Keratinocyte (primary cell): ENCODE results near the gene PARVA. TPM values are rescaled to one million over a fixed set of nuclear protein-coding genes. Genes with fewer than 3 reads are reported as not detected.

Source experiments
- DNase-seq: peaks from one replicate; pipeline ENCODE4 v3.0.0-alpha.2; 2011; ENCODE audit warnings: low read depth, missing footprints, low spot score
- FAIRE-seq: peaks from 2 replicates; lab custom pipeline; 2011; peaks lifted over from hg19 to GRCh38; lab: Jason Lieb, UNC
- H2AFZ ChIP-seq: 2 replicates; pipeline ENCODE4 v1.6.0; 2012; ENCODE audit warnings: low read length, control low read depth, inconsistent platforms; ENCODE audit not compliant: control insufficient read depth
- H3K27ac ChIP-seq: 2 replicates; pipeline ENCODE4 v1.5.1; 2011; ENCODE audit warnings: low read length; ENCODE audit not compliant: control insufficient read depth, insufficient read depth
- H3K27me3 ChIP-seq: 3 replicates; pipeline ENCODE4 v1.6.0; 2011; ENCODE audit warnings: low read length; ENCODE audit not compliant: control insufficient read depth, insufficient read depth; ENCODE audit errors: extremely low read depth
- H3K36me3 ChIP-seq, 2 experiments: 2 replicates in 1 of 2; 3 replicates in 1 of 2; pipeline ENCODE4 v1.5.1; 2011; ENCODE audit warnings: low read length in 2 of 2, mild to moderate bottlenecking in 1 of 2; ENCODE audit not compliant: control insufficient read depth in 2 of 2, insufficient read depth in 2 of 2; ENCODE audit errors: extremely low read depth in 1 of 2
- H3K4me1 ChIP-seq: 3 replicates; pipeline ENCODE4 v1.5.1; 2011; ENCODE audit warnings: low read length; ENCODE audit not compliant: control insufficient read depth, insufficient read depth; ENCODE audit errors: extremely low read depth
- H3K4me2 ChIP-seq: 3 replicates; pipeline ENCODE4 v1.6.0; 2011; ENCODE audit warnings: low read depth, low read length; ENCODE audit not compliant: control insufficient read depth, insufficient read depth; ENCODE audit errors: extremely low read depth
- H3K4me3 ChIP-seq, 3 experiments: fragments of 200-600 bp in 1 of 3; sonication (generic) in 1 of 3; 2 replicates in 2 of 3; 3 replicates in 1 of 3; pipeline ENCODE4 v1.5.1; 2011 to 2016; ENCODE audit warnings: low read length in 3 of 3, mild to moderate bottlenecking in 3 of 3, control low read depth in 2 of 3, inconsistent platforms in 1 of 3, low read depth in 1 of 3, mixed read lengths in 1 of 3, mixed run types in 1 of 3, moderate library complexity in 1 of 3; ENCODE audit not compliant: control insufficient read depth in 2 of 3, insufficient read depth in 2 of 3; ENCODE audit errors: extremely low read depth in 1 of 3
- H3K79me2 ChIP-seq: 2 replicates; pipeline ENCODE4 v1.6.0; 2012; ENCODE audit warnings: low read length; ENCODE audit not compliant: control insufficient read depth, insufficient read depth
- H3K9ac ChIP-seq: 3 replicates; pipeline ENCODE4 v1.6.0; 2011; ENCODE audit warnings: low read length; ENCODE audit not compliant: control insufficient read depth, insufficient read depth; ENCODE audit errors: extremely low read depth
- H3K9me1 ChIP-seq: 3 replicates; pipeline ENCODE4 v1.6.0; 2011; ENCODE audit warnings: low read length; ENCODE audit not compliant: control insufficient read depth, insufficient read depth; ENCODE audit errors: extremely low read depth
- H3K9me3 ChIP-seq: 2 replicates; pipeline ENCODE4 v1.5.1; 2012; ENCODE audit warnings: low read depth, low read length; ENCODE audit not compliant: control insufficient read depth
- H4K20me1 ChIP-seq: 3 replicates; pipeline ENCODE4 v1.6.0; 2011; ENCODE audit warnings: low read length; ENCODE audit not compliant: control insufficient read depth, insufficient read depth; ENCODE audit errors: extremely low read depth
- CTCF ChIP-seq, 3 experiments: IDR thresholded peaks in 1 of 3; conservative IDR thresholded peaks in 1 of 3; optimal IDR thresholded peaks in 1 of 3; 2 replicates in 2 of 3; 3 replicates in 1 of 3; pipeline versions ENCODE3 to v1.5.1; 2011; ENCODE audit warnings: low read length in 3 of 3, mild to moderate bottlenecking in 3 of 3, moderate library complexity in 2 of 3, control low read depth in 1 of 3, inconsistent platforms in 1 of 3; ENCODE audit not compliant: insufficient read depth in 2 of 3; ENCODE audit errors: extremely low read depth in 1 of 3
- EZH2 ChIP-seq: IDR thresholded peaks from one replicate; pipeline ENCODE4 v1.6.1; 2012; ENCODE audit warnings: inconsistent platforms, mild to moderate bottlenecking, low read length, moderate library complexity
- dilution Hi-C: fragments of 300-500 bp; cut with MboI; formaldehyde crosslinking; loops from one replicate; pipeline ENCODE4 v1.7.0; 2020; ENCODE audit warnings: low sequenced_read_pairs; ENCODE audit not compliant: extremely low pct_ligation_motif_present
- polyA plus RNA-seq, 5 experiments: library from polyadenylated mRNA; depleted of rRNA in 3 of 5; stranded (reverse) in 3 of 5; stranded (forward) in 1 of 5; unstranded in 1 of 5; fragments of >200 nt; gene quantifications; 1 replicate in 1 of 5; 2 replicates in 3 of 5; 3 replicates in 1 of 5; pipeline versions ENCODE4 v1.2.1 to v1.2.3, GENCODE V29; 2011 to 2012; ENCODE audit warnings: missing spikeins in 2 of 5, low read depth in 1 of 5, low replicate concordance in 1 of 5

The PARVA gene
- polyA plus RNA-seq, 1 donor (not counting 4 experiments of a cell fraction or from before 2014, with no cell fraction given) = 28.9 TPM

GRCh38 chr11:12543596-12544415 lies 166.4 kb downstream of the PARVA start:
- FAIRE-seq (peak; percentile 94), DNase-seq (no peak)
- Histone ChIP-seq H2AFZ (peak overlapping the region; percentile 44), H3K9ac (no peak overlapping the region), H4K20me1 (no peaks in the 10 kb centered on the region), H3K79me2 (no peaks in the 10 kb centered on the region), H3K36me3 (no peaks in the 10 kb centered on the region), H3K4me1 (peaks cover 53% of the 10 kb centered on the region), H3K9me1 (peaks cover 2% of the 10 kb centered on the region), H3K4me3 (no peak overlapping the region), H3K9me3 (no peaks in the 10 kb centered on the region), H3K27me3 (no peaks in the 10 kb centered on the region), H3K4me2 (peak overlapping the region; percentile 66), H3K27ac (peak overlapping the region; percentile 18)
- dilution Hi-C loops = no loop called here
- TF ChIP-seq EZH2 = no peak
- no peak for TF ChIP-seq CTCF (optimal IDR thresholded peaks at IDR 0.05 in 1 of 3, IDR thresholded peaks at IDR 0.05 in 1 of 3, conservative IDR thresholded peaks at IDR 0.05 in 1 of 3; ENCODE audit: extremely low read depth in 1 of 3, insufficient read depth in 2 of 3, low read length in 3 of 3)

GRCh38 chr11:12544986-12545775 lies 167.8 kb downstream of the PARVA start:
- dilution Hi-C loops = no loop called here
- Histone ChIP-seq H3K9ac (no peak overlapping the region), H3K4me3 (no peak overlapping the region), H3K9me3 (no peaks in the 10 kb centered on the region), H2AFZ (no peak overlapping the region), H3K9me1 (peaks cover 2% of the 10 kb centered on the region), H3K27me3 (no peaks in the 10 kb centered on the region), H3K27ac (no peak overlapping the region), H4K20me1 (no peaks in the 10 kb centered on the region), H3K79me2 (no peaks in the 10 kb centered on the region), H3K4me2 (no peak overlapping the region), H3K4me1 (peaks cover 40% of the 10 kb centered on the region), H3K36me3 (no peaks in the 10 kb centered on the region)
- TF ChIP-seq CTCF (optimal IDR thresholded peaks at IDR 0.05 in 1 of 3, IDR thresholded peaks at IDR 0.05 in 1 of 3, conservative IDR thresholded peaks at IDR 0.05 in 1 of 3; ENCODE audit: extremely low read depth in 1 of 3, insufficient read depth in 2 of 3, low read length in 3 of 3) = no peak
- TF ChIP-seq EZH2 = no peak
- no peak for FAIRE-seq
- no peak for DNase-seq
